Osteoblast (primary cell): Measurements from ENCODE around the gene FAM81A. TPM values are rescaled to one million over a fixed set of nuclear protein-coding genes. Genes with fewer than 3 reads are reported as not detected.
"Not testable (repeated sequence)": the region's sequence is repeated elsewhere in the genome, so short reads cannot be mapped to it uniquely, and the experiment has no call there.

ENCODE experiments used
- DNase-seq: peaks from one replicate; pipeline ENCODE4 v3.0.0; 2011; ENCODE audit warnings: low spot score, mixed read lengths; ENCODE audit not compliant: insufficient read length; ENCODE audit errors: missing footprints
- H2AFZ ChIP-seq: 2 replicates; pipeline ENCODE4 v1.6.0; 2011; ENCODE audit warnings: mild to moderate bottlenecking, low read length
- H3K27ac ChIP-seq: 2 replicates; pipeline ENCODE4 v1.5.1; 2011; ENCODE audit warnings: mild to moderate bottlenecking, low read depth, low read length, moderate library complexity
- H3K27me3 ChIP-seq: 2 replicates; pipeline ENCODE4 v1.6.0; 2012; ENCODE audit warnings: mild to moderate bottlenecking, control low read depth, inconsistent platforms, low read length, moderate library complexity; ENCODE audit not compliant: insufficient read depth
- H3K36me3 ChIP-seq: 2 replicates; pipeline ENCODE4 v1.5.1; 2011; ENCODE audit warnings: mild to moderate bottlenecking, low read length, control low read depth, moderate library complexity; ENCODE audit not compliant: insufficient read depth
- H3K4me1 ChIP-seq: 2 replicates; pipeline ENCODE4 v1.5.1; 2011; ENCODE audit warnings: mild to moderate bottlenecking, low read length, control low read depth, moderate library complexity; ENCODE audit not compliant: insufficient read depth
- H3K4me2 ChIP-seq: 2 replicates; pipeline ENCODE4 v1.6.0; 2011; ENCODE audit warnings: mild to moderate bottlenecking, low read length; ENCODE audit not compliant: insufficient read depth
- H3K4me3 ChIP-seq: fragments of 200-600 bp; sonication (generic); 3 replicates; pipeline ENCODE4 v1.5.1; 2012; ENCODE audit warnings: mild to moderate bottlenecking, low read length, inconsistent platforms; ENCODE audit not compliant: insufficient read depth
- H3K79me2 ChIP-seq: 2 replicates; pipeline ENCODE4 v1.6.0; 2012; ENCODE audit warnings: mild to moderate bottlenecking, low read length, control low read depth, inconsistent platforms; ENCODE audit not compliant: insufficient read depth
- H3K9me3 ChIP-seq: 2 replicates; pipeline ENCODE4 v1.5.1; 2011; ENCODE audit warnings: low read depth, low read length, control low read depth
- H4K20me1 ChIP-seq: 2 replicates; pipeline ENCODE4 v1.6.0; 2012; ENCODE audit warnings: mild to moderate bottlenecking, low read length, control low read depth; ENCODE audit not compliant: insufficient read depth
- CTCF ChIP-seq: IDR thresholded peaks from 2 replicates; pipeline ENCODE4 v1.5.1; 2011; ENCODE audit warnings: mild to moderate bottlenecking, low read depth, low read length, moderate library complexity; ENCODE audit errors: extremely low read depth
- total RNA-seq: library from RNA; depleted of rRNA; stranded (reverse); fragments of >200 nt; gene quantifications from 2 replicates; pipeline ENCODE4 v1.2.3, GENCODE V29; 2012

Gene FAM81A
- total RNA-seq, 1 donor = 0.72 TPM

- TF ChIP-seq CTCF = no peak
- Histone ChIP-seq H4K20me1 (no peaks in the 10 kb centered on the region), H3K27ac (no peak overlapping the region)
Observed at GRCh38 chr15:59523702-59524101, 85.7 kb downstream of the FAM81A start.

GRCh38 chr15:59524331-59524731, 86.3 kb downstream of the FAM81A start:
- DNase-seq = no peak
- H2AFZ ChIP-seq = no peak overlapping the region
- H3K4me3 ChIP-seq = no peak overlapping the region
- H4K20me1 ChIP-seq = no peaks in the 10 kb centered on the region
- no peak overlapping the region for H3K27ac ChIP-seq
- H3K9me3 ChIP-seq = no peaks in the 10 kb centered on the region
- TF ChIP-seq CTCF = no peak
- no peaks in the 10 kb centered on the region for H3K4me1 ChIP-seq
- H3K4me2 ChIP-seq = no peak overlapping the region
- H3K27me3 ChIP-seq = peaks cover 2% of the 10 kb centered on the region
- no peaks in the 10 kb centered on the region for H3K36me3 ChIP-seq
- H3K79me2 ChIP-seq = no peaks in the 10 kb centered on the region

More at GRCh38 chr15:59523702-59524101, 85.7 kb downstream of the FAM81A start:
- Histone ChIP-seq H3K9me3 (no peaks in the 10 kb centered on the region), H3K4me1 (no peaks in the 10 kb centered on the region), H3K36me3 (no peaks in the 10 kb centered on the region), H3K79me2 (no peaks in the 10 kb centered on the region), H3K27me3 (peaks cover 2% of the 10 kb centered on the region), H3K4me2 (no peak overlapping the region), H3K4me3 (no peak overlapping the region), H2AFZ (no peak overlapping the region)
- DNase-seq = no peak

- not testable (repeated sequence) for H3K4me1 ChIP-seq, H3K4me3 ChIP-seq, H3K4me2 ChIP-seq, H3K36me3 ChIP-seq, H3K79me2 ChIP-seq, H3K9me3 ChIP-seq, H2AFZ ChIP-seq, DNase-seq, H3K27ac ChIP-seq, H4K20me1 ChIP-seq, H3K27me3 ChIP-seq
Observed at GRCh38 chr15:59526466-59526865, 88.5 kb downstream of the FAM81A start.

- Histone ChIP-seq H3K79me2 (no peaks in the 10 kb centered on the region), H3K9me3 (no peaks in the 10 kb centered on the region), H3K4me2 (no peak overlapping the region), H3K4me1 (no peaks in the 10 kb centered on the region), H2AFZ (no peak overlapping the region), H3K4me3 (no peak overlapping the region), H3K36me3 (no peaks in the 10 kb centered on the region), H3K27me3 (peaks cover 11% of the 10 kb centered on the region), H3K27ac (no peak overlapping the region), H4K20me1 (no peaks in the 10 kb centered on the region)
- TF ChIP-seq CTCF = no peak
- no peak for DNase-seq
Observed at GRCh38 chr15:59528429-59528828, 90.4 kb downstream of the FAM81A start.
